NB4 (cell line): ENCODE results near the gene FAM120A.

Source experiments
- CTCF ChIP-seq: IDR thresholded peaks from one replicate; pipeline ENCODE4 v1.5.1; 2012; ENCODE audit warnings: low read depth, low read length
- MYC ChIP-seq: IDR thresholded peaks from 2 replicates; pipeline ENCODE4 v1.6.1; 2011; ENCODE audit warnings: low read depth, low read length
- POLR2A ChIP-seq: IDR thresholded peaks from 2 replicates; pipeline ENCODE4 v1.6.1; 2011; ENCODE audit warnings: mild to moderate bottlenecking; ENCODE audit not compliant: insufficient read length; ENCODE audit errors: extremely low read depth

DNA sequence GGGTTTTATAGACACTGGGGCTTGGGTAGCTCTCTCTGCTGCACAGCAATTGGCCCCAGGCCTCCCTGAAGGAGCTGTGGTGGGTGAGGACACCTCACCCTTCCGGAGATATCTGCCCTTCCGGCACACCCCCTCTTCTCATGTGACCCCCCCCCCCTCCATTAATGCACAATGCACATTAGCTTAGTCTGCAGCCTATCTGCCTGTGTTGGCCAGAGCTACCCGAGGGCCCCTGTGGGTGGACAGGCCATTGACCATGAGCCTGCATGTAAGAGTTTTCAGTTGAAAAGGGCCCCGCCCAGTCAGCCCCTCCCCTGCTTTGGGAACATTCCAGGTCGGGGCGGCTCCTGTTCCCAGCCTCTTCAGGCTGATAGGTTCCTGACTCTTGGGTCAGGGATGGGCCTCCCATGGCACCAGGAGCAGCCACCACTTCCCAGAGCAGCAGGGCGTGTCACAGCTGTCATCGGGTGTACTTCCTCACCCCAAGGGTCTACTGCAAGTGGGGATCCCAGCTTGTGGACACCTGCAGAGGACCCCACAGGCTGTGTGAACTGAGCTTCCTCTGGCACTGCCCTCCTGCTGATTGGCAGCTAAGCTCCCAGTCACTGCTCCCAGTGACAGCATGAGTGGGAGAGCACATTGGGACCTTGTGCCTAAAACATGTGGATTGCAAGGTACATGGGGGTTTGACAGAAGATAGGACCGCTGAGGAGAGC lies 142.7 kb downstream of the FAM120A start:
- TF ChIP-seq CTCF: no peak
- no peak for TF ChIP-seq MYC
- TF ChIP-seq POLR2A: no peak
